OCI-LY3 (cell line): ENCODE results near the gene EOGT.

Experiments
- H2AFZ ChIP-seq: fragments of 200-600, 300-600 bp; shearing (Covaris generic); 2 replicates; pipeline ENCODE4 v1.6.0; 2014; ENCODE audit warnings: antibody characterized with exemption, low read depth, low read length
- H3K27ac ChIP-seq: fragments of 200-600, 300-600 bp; sonication (generic); 2 replicates; pipeline ENCODE4 v1.5.1; 2014; ENCODE audit warnings: mild to moderate bottlenecking, low read length, moderate library complexity, mixed read lengths
- H3K27me3 ChIP-seq: fragments of 200-600, 300-600 bp; sonication (generic); 2 replicates; pipeline ENCODE4 v1.6.1; 2014; ENCODE audit warnings: low read depth, low read length, mixed read lengths
- H3K36me3 ChIP-seq: fragments of 200-600, 300-600 bp; sonication (generic); replicated peaks from 2 replicates; pipeline ENCODE3; 2014; ENCODE audit warnings: low read depth, low read length, mixed read lengths
- H3K4me1 ChIP-seq: fragments of 300-600, 200-600 bp; sonication (generic); 2 replicates; pipeline ENCODE4 v1.6.1; 2014; ENCODE audit warnings: low read length, mixed read lengths
- H3K4me2 ChIP-seq: fragments of 200-600, 300-600 bp; sonication (generic); 2 replicates; pipeline ENCODE4 v1.6.1; 2014; ENCODE audit warnings: low read length, mixed read lengths
- H3K4me3 ChIP-seq: fragments of 300-600, 200-600 bp; sonication (generic); 2 replicates; pipeline ENCODE4 v1.5.1; 2014; ENCODE audit warnings: antibody characterized with exemption, mild to moderate bottlenecking, low read length, moderate library complexity
- H3K79me2 ChIP-seq: fragments of 300-600, 200-600 bp; shearing (Covaris generic); 2 replicates; pipeline ENCODE4 v1.6.1; 2014; ENCODE audit warnings: mild to moderate bottlenecking, low read length, mixed read lengths
- H3K9ac ChIP-seq: fragments of 300-600, 200-600 bp; shearing (Covaris generic); 2 replicates; pipeline ENCODE4 v1.6.0; 2014; ENCODE audit warnings: mild to moderate bottlenecking, low read length, moderate library complexity
- H3K9me3 ChIP-seq: fragments of 200-600, 300-600 bp; shearing (Covaris generic); 2 replicates; pipeline ENCODE4 v1.6.1; 2014; ENCODE audit warnings: low read length, mixed read lengths; ENCODE audit not compliant: insufficient read depth
- H4K20me1 ChIP-seq: fragments of 200-600, 300-600 bp; sonication (generic); 2 replicates; pipeline ENCODE4 v1.6.1; 2016; ENCODE audit warnings: low read length, mixed read lengths; ENCODE audit not compliant: insufficient read depth
- CTCF ChIP-seq: fragments of 200-600, 300-600 bp; sonication (generic); IDR thresholded peaks from 2 replicates; pipeline ENCODE4 v1.5.1; 2014; ENCODE audit warnings: antibody characterized with exemption, low read length, low read depth
- EZH2phosphoT487 ChIP-seq: fragments of 200-600 bp; shearing (Covaris generic); IDR thresholded peaks from 2 replicates; pipeline ENCODE4 v1.6.1; 2018; ENCODE audit warnings: antibody characterized with exemption, mixed run types, low read depth

Gene EOGT

DNA sequence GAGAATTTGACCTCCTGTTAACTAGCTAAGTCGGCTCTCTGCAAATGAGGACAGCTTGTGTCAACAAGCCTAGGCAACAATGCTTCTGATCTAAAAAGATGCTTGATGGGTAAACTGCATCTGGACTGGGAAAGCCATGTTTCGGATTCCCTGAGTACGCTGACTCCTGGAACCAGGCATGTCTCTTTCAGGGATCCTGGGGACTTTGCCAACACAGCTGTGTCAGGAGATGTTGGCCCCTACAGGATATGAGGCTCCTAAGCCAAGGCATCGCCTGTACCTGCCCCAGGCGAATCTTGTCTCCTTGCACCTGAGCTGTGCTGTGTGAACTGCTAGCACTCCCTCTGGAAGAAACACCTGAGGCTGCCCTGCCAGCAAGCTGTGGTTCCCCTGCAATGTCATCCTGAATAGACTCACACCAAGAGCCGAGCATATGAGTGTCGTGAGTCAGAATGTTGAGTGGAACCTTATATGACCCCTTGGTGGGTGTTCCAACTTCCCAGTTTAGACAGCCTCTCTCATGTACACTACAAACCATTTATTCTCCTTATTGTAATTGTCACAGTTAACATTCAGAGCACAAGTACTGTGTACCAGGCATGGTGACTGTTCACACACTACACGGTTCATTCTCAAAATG, 17.0 kb downstream of the EOGT start:
- Histone ChIP-seq H3K9me3 (no peaks in the 10 kb centered on the region), H3K4me2 (no peak overlapping the region)

GRCh38 chr3:68988740-68989139, 24.7 kb downstream of the EOGT start:
- H2AFZ ChIP-seq = no peak overlapping the region
- H3K4me1 ChIP-seq = no peaks in the 10 kb centered on the region
- H3K9me3 ChIP-seq = no peaks in the 10 kb centered on the region
- no peak overlapping the region for H3K4me3 ChIP-seq
- H3K79me2 ChIP-seq = no peaks in the 10 kb centered on the region
- TF ChIP-seq CTCF = no peak
- no peak for TF ChIP-seq EZH2phosphoT487
- H4K20me1 ChIP-seq = no peaks in the 10 kb centered on the region
- no peak overlapping the region for H3K4me2 ChIP-seq
- no peak overlapping the region for H3K27ac ChIP-seq
- no peak overlapping the region for H3K9ac ChIP-seq
- peaks cover 49% of the 10 kb centered on the region for H3K36me3 ChIP-seq
- H3K27me3 ChIP-seq = no peaks in the 10 kb centered on the region

More for the DNA sequence above, 17.0 kb downstream of the EOGT start:
- no peaks in the 10 kb centered on the region for H4K20me1 ChIP-seq
- no peak overlapping the region for H3K9ac ChIP-seq
- TF ChIP-seq EZH2phosphoT487 (no peak), CTCF (no peak)
- peaks cover 9% of the 10 kb centered on the region for H3K4me1 ChIP-seq
- peaks cover 8% of the 10 kb centered on the region for H3K36me3 ChIP-seq
- no peaks in the 10 kb centered on the region for H3K79me2 ChIP-seq
- H2AFZ ChIP-seq = no peak overlapping the region
- no peak overlapping the region for H3K27ac ChIP-seq
- H3K4me3 ChIP-seq = no peak overlapping the region
- H3K27me3 ChIP-seq = no peaks in the 10 kb centered on the region

GRCh38 chr3:68987322-68987721, 26.2 kb downstream of the EOGT start:
- Histone ChIP-seq H4K20me1 (no peaks in the 10 kb centered on the region), H3K9ac (no peak overlapping the region), H3K79me2 (no peaks in the 10 kb centered on the region), H2AFZ (no peak overlapping the region), H3K27me3 (no peaks in the 10 kb centered on the region), H3K4me1 (no peaks in the 10 kb centered on the region), H3K4me3 (no peak overlapping the region), H3K4me2 (no peak overlapping the region), H3K27ac (no peak overlapping the region), H3K36me3 (peaks cover 49% of the 10 kb centered on the region), H3K9me3 (no peaks in the 10 kb centered on the region)
- TF ChIP-seq EZH2phosphoT487 = no peak
- TF ChIP-seq CTCF = no peak

DNA sequence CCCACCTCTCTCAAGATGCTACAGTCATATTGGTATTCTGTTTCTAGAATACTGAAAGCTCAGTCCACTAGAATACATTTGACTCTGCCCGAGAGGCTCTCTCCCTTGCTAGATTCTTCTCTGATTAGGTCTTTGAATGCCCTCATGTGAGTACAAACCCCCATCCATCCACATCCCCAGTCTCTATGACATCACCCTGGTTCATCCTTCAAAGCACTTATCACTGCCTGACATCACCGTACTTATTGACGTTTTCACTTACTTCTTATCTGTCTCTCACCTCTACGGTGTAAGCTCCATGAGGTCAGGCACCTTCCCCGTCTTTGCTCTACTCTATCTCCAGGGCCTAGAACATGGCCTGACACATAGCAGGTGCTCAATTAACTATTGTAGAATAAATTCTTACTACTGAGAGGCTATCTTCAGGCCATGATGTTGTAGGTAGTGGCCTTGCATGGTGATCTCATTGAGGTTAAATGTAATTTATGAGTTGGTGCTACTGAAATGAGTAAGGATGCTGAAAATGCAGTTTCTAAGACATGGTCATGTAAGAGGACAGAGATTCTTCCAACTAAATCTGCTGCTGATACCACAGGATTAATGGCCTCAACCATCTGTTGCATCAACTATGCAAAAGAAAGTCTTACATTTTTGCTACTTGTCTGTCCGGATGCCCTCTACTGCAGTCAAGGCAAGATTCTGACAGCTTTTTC, 26.8 kb downstream of the EOGT start:
- Histone ChIP-seq H3K9me3 (no peaks in the 10 kb centered on the region), H3K27me3 (no peaks in the 10 kb centered on the region), H3K36me3 (peaks cover 49% of the 10 kb centered on the region), H2AFZ (no peak overlapping the region), H3K9ac (no peak overlapping the region), H3K4me3 (no peak overlapping the region), H3K4me1 (no peaks in the 10 kb centered on the region), H4K20me1 (no peaks in the 10 kb centered on the region), H3K79me2 (no peaks in the 10 kb centered on the region), H3K4me2 (no peak overlapping the region), H3K27ac (no peak overlapping the region)
- TF ChIP-seq CTCF (no peak), EZH2phosphoT487 (no peak)
